Activated CD8-positive, alpha-beta memory T cell treated with anti-CD3 and anti-CD28 coated beads, Interleukin-2, amount 50 U/mL, for 4 hours (primary cell): ENCODE measurements around the gene OR4D2.

Experiments
- DNase-seq: peaks from one replicate; pipeline ENCODE4 v3.0.0-alpha.2; 2020

The OR4D2 gene

GRCh38 chr17:58176200-58176599, 9.4 kb downstream of the OR4D2 start:
- DNase-seq = no peak

- no peak for DNase-seq
These were observed 15.0 kb downstream of the OR4D2 start for GRCh38 chr17:58181796-58182195.

- no peak for DNase-seq
These were observed 16.7 kb downstream of the OR4D2 start for GRCh38 chr17:58183514-58183913.

GRCh38 chr17:58184308-58184985, 17.7 kb downstream of the OR4D2 start:
- no peak for DNase-seq

- no peak for DNase-seq
These were observed 18.4 kb downstream of the OR4D2 start for GRCh38 chr17:58184986-58185761.

GRCh38 chr17:58186591-58186990, 19.8 kb downstream of the OR4D2 start:
- DNase-seq = no peak

- DNase-seq = no peak
These were observed 20.3 kb downstream of the OR4D2 start for GRCh38 chr17:58187063-58187462.

GRCh38 chr17:58187675-58188074, 20.9 kb downstream of the OR4D2 start:
- no peak for DNase-seq

GRCh38 chr17:58189436-58190146, 22.8 kb downstream of the OR4D2 start:
- no peak for DNase-seq

- DNase-seq = no peak
These were observed 24.6 kb downstream of the OR4D2 start for GRCh38 chr17:58191241-58191896.

GRCh38 chr17:58192612-58193011, 25.8 kb downstream of the OR4D2 start, which contains the start of gene EPX:
Gene EPX (plus strand): TSS chr17:58192726. CDS start chr17:58192847, 121 bp downstream.
- DNase-seq = no peak

GRCh38 chr17:58193641-58194255, 27.0 kb downstream of the OR4D2 start:
- no peak for DNase-seq

GRCh38 chr17:58195518-58196123, 28.8 kb downstream of the OR4D2 start:
- DNase-seq = no peak

- no peak for DNase-seq
These were observed 29.8 kb downstream of the OR4D2 start for GRCh38 chr17:58196610-58197009.

GRCh38 chr17:58200024-58200633, 33.3 kb downstream of the OR4D2 start:
- DNase-seq = peak; percentile 55

- DNase-seq = no peak
These were observed 36.1 kb downstream of the OR4D2 start for GRCh38 chr17:58202859-58203258.

- DNase-seq = no peak
These were observed 38.0 kb downstream of the OR4D2 start for GRCh38 chr17:58204796-58205195.

GRCh38 chr17:58205936-58206335, 39.2 kb downstream of the OR4D2 start:
- no peak for DNase-seq

GRCh38 chr17:58207451-58207850, 40.7 kb downstream of the OR4D2 start:
- DNase-seq = no peak

GRCh38 chr17:58208344-58208743, 41.6 kb downstream of the OR4D2 start:
- DNase-seq = no peak

GRCh38 chr17:58210922-58211321, 44.1 kb downstream of the OR4D2 start:
- no peak for DNase-seq

GRCh38 chr17:58215685-58216084, 48.9 kb downstream of the OR4D2 start:
- DNase-seq = no peak
